Upper lobe of left lung (tissue), 6 donors: ENCODE results near the gene FAM163A. TPM values are rescaled to one million over a fixed set of nuclear protein-coding genes. Genes with fewer than 3 reads are reported as not detected.
A peak's percentile ranks its signal among the peaks of the same experiment; 100 is the strongest.

Experiments used
- ATAC-seq, 2 donors: fragments of 200-7000 bp; cut with Tn5 transposase; one replicate each; pipeline ENCODE4 v1.9.1; 2022; ENCODE audit warnings: mild to moderate bottlenecking in 2 of 2, moderate library complexity in 2 of 2; ENCODE audit not compliant: low FRiP score in 2 of 2
- DNase-seq, 2 donors: peaks; one replicate each; pipeline ENCODE4 v3.0.0-alpha.2; 2019 to 2020
- H3K27ac ChIP-seq, 4 donors: fragments of 200-600 bp; sonication (generic); one replicate each; pipeline ENCODE4 v1.5.1; 2016 to 2019
- H3K27me3 ChIP-seq, 4 donors: fragments of 200-600 bp; sonication (generic); one replicate each; pipeline ENCODE4 v1.5.1; 2017 to 2019
- H3K36me3 ChIP-seq, 4 donors: fragments of 200-600 bp; sonication (generic); one replicate each; pipeline ENCODE4 v1.5.1; 2016 to 2019
- H3K4me1 ChIP-seq, 4 donors: fragments of 200-600 bp; sonication (generic); one replicate each; pipeline ENCODE4 v1.5.1; 2018 to 2019
- H3K4me3 ChIP-seq, 4 donors: fragments of 200-600 bp; sonication (generic); one replicate each; pipeline ENCODE4 v1.5.1; 2017 to 2019; ENCODE audit warnings: mild to moderate bottlenecking in 2 of 4, moderate library complexity in 1 of 4
- H3K9me3 ChIP-seq, 4 donors: fragments of 200-600 bp; sonication (generic); one replicate each; pipeline ENCODE4 v1.5.1; 2018 to 2019
- EP300 ChIP-seq, 4 donors: sonication (generic); formaldehyde crosslinking; IDR thresholded peaks; one replicate each; pipeline ENCODE4 v1.5.1; 2017; ENCODE audit warnings: antibody characterized with exemption in 4 of 4, control low read depth in 2 of 4
- POLR2A ChIP-seq, 4 donors: fragments of 450-650 bp; IDR thresholded peaks; one replicate each; pipeline ENCODE4 v1.5.1; 2016 to 2017; ENCODE audit warnings: antibody characterized with exemption in 4 of 4, mild to moderate bottlenecking in 2 of 4
- POLR2AphosphoS5 ChIP-seq, 2 donors: sonication (generic); formaldehyde crosslinking; IDR thresholded peaks; one replicate each; pipeline ENCODE4 v1.5.1; 2017; ENCODE audit warnings: antibody characterized with exemption in 2 of 2
- WGBS, 2 donors: methylation state at CpG; one replicate each; pipeline ENCODE4 v1.1.5; 2017 to 2018; 5-methylcytosine and 5-hydroxymethylcytosine counted together
- total RNA-seq, 6 donors: library from RNA; depleted of rRNA in 4 of 6; stranded (reverse); fragments of >200 nt in 4 of 6; gene quantifications; one replicate each; pipeline versions ENCODE4 v1.1.0 to v1.2.1, GENCODE V29; 2016 to 2021
- TF ChIP-seq, protein P1 (sequence below), 6 experiments: fragments of 450-650 bp in 4 of 6; fragments of 200-600 bp in 2 of 6; sonication (generic) in 2 of 6; IDR thresholded peaks; one replicate each; pipeline ENCODE4 v1.5.1; 2016 to 2019; ENCODE audit warnings: antibody characterized with exemption in 6 of 6
- donor health status: DM: no; HTN: no; CAD: no; lungs with moderate emphysema.
- donor health status: DM: no; HTN: yes; CAD: no; lungs with severe emphysema.

Gene FAM163A
- total RNA-seq, 6 donors from 2014 or later: 0.10 TPM; not detected in 5

- TF ChIP-seq POLR2A (IDR thresholded peaks at IDR 0.05) (no peak), POLR2AphosphoS5 (IDR thresholded peaks at IDR 0.05) (no peak), EP300 (IDR thresholded peaks at IDR 0.05) (no peak)
- TF ChIP-seq, protein P1, sequence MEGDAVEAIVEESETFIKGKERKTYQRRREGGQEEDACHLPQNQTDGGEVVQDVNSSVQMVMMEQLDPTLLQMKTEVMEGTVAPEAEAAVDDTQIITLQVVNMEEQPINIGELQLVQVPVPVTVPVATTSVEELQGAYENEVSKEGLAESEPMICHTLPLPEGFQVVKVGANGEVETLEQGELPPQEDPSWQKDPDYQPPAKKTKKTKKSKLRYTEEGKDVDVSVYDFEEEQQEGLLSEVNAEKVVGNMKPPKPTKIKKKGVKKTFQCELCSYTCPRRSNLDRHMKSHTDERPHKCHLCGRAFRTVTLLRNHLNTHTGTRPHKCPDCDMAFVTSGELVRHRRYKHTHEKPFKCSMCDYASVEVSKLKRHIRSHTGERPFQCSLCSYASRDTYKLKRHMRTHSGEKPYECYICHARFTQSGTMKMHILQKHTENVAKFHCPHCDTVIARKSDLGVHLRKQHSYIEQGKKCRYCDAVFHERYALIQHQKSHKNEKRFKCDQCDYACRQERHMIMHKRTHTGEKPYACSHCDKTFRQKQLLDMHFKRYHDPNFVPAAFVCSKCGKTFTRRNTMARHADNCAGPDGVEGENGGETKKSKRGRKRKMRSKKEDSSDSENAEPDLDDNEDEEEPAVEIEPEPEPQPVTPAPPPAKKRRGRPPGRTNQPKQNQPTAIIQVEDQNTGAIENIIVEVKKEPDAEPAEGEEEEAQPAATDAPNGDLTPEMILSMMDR (IDR thresholded peaks at IDR 0.05): no peak
- Histone ChIP-seq H3K4me1 (no peaks in the 10 kb centered on the region), H3K9me3 (no peaks in the 10 kb centered on the region), H3K27me3 (no peaks in the 10 kb centered on the region), H3K36me3 (no peaks in the 10 kb centered on the region), H3K4me3 (no peak overlapping the region), H3K27ac (no peak overlapping the region)
- ATAC-seq (peak in 1 of 2 donors; percentile 28), DNase-seq (no peak)
- 84% methylated on average over 6 to 9 of the region's 9 CpGs for WGBS, 2 donors
Measured at GRCh38 chr1:179770887-179771502, 27.9 kb downstream of the FAM163A start.

DNA sequence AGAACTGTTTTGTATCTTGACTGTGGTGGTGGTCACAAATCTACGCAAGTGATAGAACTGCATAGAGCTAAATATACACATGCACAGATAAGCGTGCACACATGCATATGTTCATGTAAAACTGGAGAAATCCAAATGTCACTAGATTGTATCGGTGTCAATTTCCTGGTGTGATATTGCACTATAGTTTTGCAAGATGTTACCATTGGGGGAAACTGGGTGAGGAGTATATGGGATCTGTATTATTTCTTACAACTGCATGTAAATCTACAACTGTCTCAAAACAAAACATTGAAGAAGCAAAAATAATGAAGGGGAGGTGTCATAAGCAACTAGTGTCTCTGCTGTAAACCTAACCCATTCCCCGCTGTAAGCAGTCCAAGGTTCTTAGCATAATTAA lies 30.2 kb downstream of the FAM163A start:
- no peak for ATAC-seq
- Histone ChIP-seq H3K27me3 (no peaks in the 10 kb centered on the region), H3K4me1 (no peaks in the 10 kb centered on the region), H3K36me3 (no peaks in the 10 kb centered on the region), H3K9me3 (no peaks in the 10 kb centered on the region), H3K4me3 (no peak overlapping the region), H3K27ac (no peak overlapping the region)
- DNase-seq: no peak
- TF ChIP-seq, protein P1 (IDR thresholded peaks at IDR 0.05): no peak
- TF ChIP-seq EP300 (IDR thresholded peaks at IDR 0.05) (no peak), POLR2A (IDR thresholded peaks at IDR 0.05) (no peak)
- 92 to 96% methylated on average over 4 of the region's 4 CpGs for WGBS, 2 donors

DNA sequence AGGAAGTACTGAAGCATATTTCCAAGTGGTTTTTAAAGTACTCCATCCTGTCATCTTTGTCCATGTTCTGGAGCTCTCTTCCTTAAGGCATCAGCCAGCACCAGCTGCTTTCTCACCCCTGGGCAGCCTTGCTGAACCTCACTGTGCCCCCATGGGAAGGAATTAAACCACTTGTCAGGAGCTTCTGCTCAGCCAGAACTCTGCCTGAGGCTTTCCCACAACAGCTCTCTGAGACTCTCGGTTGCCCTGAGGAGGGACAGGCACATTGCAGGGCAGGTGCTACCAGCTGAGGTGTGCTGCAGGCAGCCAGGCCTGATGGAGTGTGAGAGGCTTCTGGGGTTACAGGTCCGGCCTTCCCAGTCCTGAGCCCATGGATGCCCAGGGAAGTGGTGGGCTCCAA lies 30.9 kb downstream of the FAM163A start:
- TF ChIP-seq, protein P1 (IDR thresholded peaks at IDR 0.05): no peak
- TF ChIP-seq POLR2A (IDR thresholded peaks at IDR 0.05): no peak
- no peak for TF ChIP-seq EP300 (IDR thresholded peaks at IDR 0.05)
- TF ChIP-seq POLR2AphosphoS5 (IDR thresholded peaks at IDR 0.05): no peak
- H3K36me3 ChIP-seq: no peaks in the 10 kb centered on the region
- 80% methylated on average over 2 of the region's 2 CpGs; no CpG with 5 or more reads in 1 of the 2 donors for WGBS, 2 donors
- ATAC-seq (no peak), DNase-seq (no peak)
- H3K4me1 ChIP-seq: no peaks in the 10 kb centered on the region
- H3K27ac ChIP-seq: no peak overlapping the region
- no peak overlapping the region for H3K4me3 ChIP-seq
- H3K27me3 ChIP-seq: no peaks in the 10 kb centered on the region
- H3K9me3 ChIP-seq: no peaks in the 10 kb centered on the region

DNA sequence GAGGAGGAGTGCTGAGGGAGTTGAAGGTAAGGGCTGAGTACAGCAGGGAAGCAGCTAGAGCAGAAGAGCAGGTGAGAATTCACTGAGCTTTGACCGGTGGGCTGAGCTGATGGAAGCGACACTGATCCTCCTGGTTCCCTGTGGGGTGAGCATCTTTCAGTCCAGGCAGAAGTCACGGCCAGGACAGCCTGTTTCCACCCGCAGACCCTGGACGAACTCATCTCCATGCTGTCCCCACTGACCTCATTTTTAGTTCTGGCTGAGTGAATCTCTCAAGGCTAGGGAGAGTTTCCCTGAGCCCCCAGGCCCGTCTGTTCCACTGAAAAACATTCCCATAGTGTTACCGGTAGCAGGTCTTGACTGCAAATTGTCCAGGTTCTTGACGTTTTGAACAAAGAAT lies 31.5 kb downstream of the FAM163A start:
- Histone ChIP-seq H3K4me3 (no peak overlapping the region), H3K4me1 (no peaks in the 10 kb centered on the region), H3K36me3 (no peaks in the 10 kb centered on the region), H3K9me3 (no peaks in the 10 kb centered on the region), H3K27me3 (no peaks in the 10 kb centered on the region), H3K27ac (no peak overlapping the region)
- TF ChIP-seq POLR2A (IDR thresholded peaks at IDR 0.05): no peak
- no peak for TF ChIP-seq EP300 (IDR thresholded peaks at IDR 0.05)
- TF ChIP-seq POLR2AphosphoS5 (IDR thresholded peaks at IDR 0.05): no peak
- TF ChIP-seq, protein P1 (IDR thresholded peaks at IDR 0.05): no peak
- ATAC-seq (no peak), DNase-seq (no peak)
- 92 to 93% methylated on average over 8 of the region's 8 CpGs for WGBS, 2 donors

DNA sequence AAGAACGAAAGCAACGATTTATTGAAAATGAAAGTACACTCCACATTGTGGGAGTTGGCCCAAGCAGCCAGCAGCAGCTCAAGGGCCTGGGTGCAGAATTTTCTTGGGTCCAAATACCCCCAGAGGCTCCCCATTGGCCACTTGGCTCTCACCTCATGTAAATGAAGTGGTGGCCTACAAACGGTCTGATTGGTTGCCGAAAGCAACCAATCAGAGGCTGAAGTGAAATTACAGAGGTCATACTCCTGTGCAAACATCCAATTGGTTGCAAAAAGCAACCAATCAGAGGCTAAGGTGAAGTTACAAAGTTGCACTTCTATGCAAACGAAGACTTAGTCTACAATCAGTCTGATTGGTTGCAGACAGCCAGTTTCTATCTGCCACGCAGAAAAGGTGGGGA lies 31.9 kb downstream of the FAM163A start:
- no peak overlapping the region for H3K27ac ChIP-seq

More for the DNA sequence above, 31.9 kb downstream of the FAM163A start:
- DNase-seq (no peak), ATAC-seq (no peak)
- no peaks in the 10 kb centered on the region for H3K27me3 ChIP-seq
- H3K36me3 ChIP-seq: no peaks in the 10 kb centered on the region
- TF ChIP-seq, protein P1 (IDR thresholded peaks at IDR 0.05): no peak
- TF ChIP-seq EP300 (IDR thresholded peaks at IDR 0.05) (no peak), POLR2A (IDR thresholded peaks at IDR 0.05) (no peak), POLR2AphosphoS5 (IDR thresholded peaks at IDR 0.05) (no peak)
- H3K9me3 ChIP-seq: no peaks in the 10 kb centered on the region
- WGBS, 2 donors: 92 to 94% methylated on average over 6 of the region's 6 CpGs
- no peaks in the 10 kb centered on the region for H3K4me1 ChIP-seq
- H3K4me3 ChIP-seq: no peak overlapping the region
